Transverse colon (tissue), 4 donors: Measurements from ENCODE around the gene CRADD. TPM values are rescaled to one million over a fixed set of nuclear protein-coding genes. Genes with fewer than 3 reads are reported as not detected.

ENCODE experiments used
- DNase-seq: peaks from one replicate; pipeline ENCODE4 v3.0.0-alpha.2; 2019
- H3K27ac ChIP-seq, 4 donors: fragments of 200-600 bp; sonication (generic); 2 replicates each; pipeline ENCODE4 v1.5.1; 2016 to 2018; ENCODE audit warnings: inconsistent platforms in 4 of 4
- H3K27me3 ChIP-seq: fragments of 200-600 bp; sonication (generic); 2 replicates; pipeline ENCODE4 v1.5.1; 2017; ENCODE audit warnings: inconsistent platforms
- H3K36me3 ChIP-seq, 4 donors: fragments of 200-600 bp; sonication (generic); 2 replicates each; pipeline ENCODE4 v1.5.1; 2017 to 2019; ENCODE audit warnings: inconsistent platforms in 4 of 4
- H3K4me1 ChIP-seq, 4 donors: fragments of 200-600 bp; sonication (generic); 2 replicates each; pipeline ENCODE4 v1.5.1; 2017 to 2020; ENCODE audit warnings: inconsistent platforms in 4 of 4
- H3K4me3 ChIP-seq, 4 donors: fragments of 200-600 bp; sonication (generic); 1 replicate in 1 of 4; 2 replicates in 3 of 4; pipeline versions ENCODE4 v1.5.1 to v1.6.1; 2017 to 2019; ENCODE audit warnings: inconsistent platforms in 4 of 4
- H3K9me3 ChIP-seq, 2 donors: fragments of 200-600 bp; sonication (generic); 2 replicates each; pipeline ENCODE4 v1.5.1; 2017 to 2019; ENCODE audit warnings: inconsistent platforms in 2 of 2
- EP300 ChIP-seq: sonication (generic); formaldehyde crosslinking; IDR thresholded peaks from one replicate; pipeline ENCODE4 v1.6.1; 2017; ENCODE audit warnings: antibody characterized with exemption, low read depth
- POLR2A ChIP-seq: fragments of 450-650 bp; IDR thresholded peaks from one replicate; pipeline ENCODE4 v1.6.1; 2016; ENCODE audit warnings: antibody characterized with exemption, mild to moderate bottlenecking, moderate library complexity
- POLR2AphosphoS5 ChIP-seq, 3 donors: sonication (generic); formaldehyde crosslinking; IDR thresholded peaks; one replicate each; pipeline ENCODE4 v1.6.1; 2016; ENCODE audit warnings: antibody characterized with exemption in 3 of 3
- WGBS, 2 donors: methylation state at CpG; one replicate each; pipeline ENCODE4 v1.1.5; 2018; ENCODE audit warnings: low coverage in 1 of 2; 5-methylcytosine and 5-hydroxymethylcytosine counted together
- in situ Hi-C, 4 donors: fragments of 200-750 bp; cut with MboI; loops; one replicate each; pipeline versions ENCODE4 v1.15.0 to v1.15.1; 2017; ENCODE audit warnings: low sequenced_read_pairs in 3 of 4, low pct_ligation_motif_present in 1 of 4, low pct_unique_long_range_greater_than_20kb in 1 of 4
- intact Hi-C: fragments of 100-400 bp; cut with DNase I; formaldehyde crosslinking; loops from one replicate; pipeline ENCODE4 v1.15.1; 2023; ENCODE audit warnings: low total_unique reads
- total RNA-seq, 4 donors: library from RNA; depleted of rRNA; stranded (reverse); fragments of >200 nt; gene quantifications; one replicate each; pipeline ENCODE4 v1.1.0, GENCODE V29; 2016
- TF ChIP-seq, protein P1 (sequence below), 5 experiments: fragments of 200-600 bp in 3 of 5; fragments of 450-650 bp in 2 of 5; sonication (generic) in 3 of 5; IDR thresholded peaks; 1 replicate in 2 of 5; 2 replicates in 3 of 5; pipeline ENCODE4 v1.5.1; 2016 to 2017; ENCODE audit warnings: antibody characterized with exemption in 5 of 5, inconsistent platforms in 3 of 5, mild to moderate bottlenecking in 2 of 5, moderate library complexity in 1 of 5

CRADD gene
- total RNA-seq, 4 donors from 2014 or later: 45.6 to 59.3 (median 56.3) TPM

DNA sequence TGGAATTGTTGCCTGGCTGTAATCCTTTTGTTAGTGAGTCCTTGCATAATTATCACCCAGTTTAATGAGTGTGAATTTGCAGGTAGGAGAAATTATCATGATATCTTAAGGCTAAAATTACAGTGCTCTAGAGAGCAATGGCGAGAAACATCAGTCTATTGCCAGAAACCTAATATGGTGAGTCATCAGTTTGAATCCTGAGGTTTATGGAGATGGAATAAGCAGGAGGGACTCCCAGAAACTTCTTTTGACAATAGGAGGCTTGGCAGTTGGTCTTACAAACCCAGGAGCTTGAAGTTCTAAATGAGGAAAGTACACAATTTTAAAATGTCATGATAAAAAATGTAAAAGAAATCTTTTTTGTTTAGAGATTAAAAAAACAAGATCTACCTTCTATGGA, 31.5 kb upstream of the CRADD start:
- TF ChIP-seq POLR2A (no peak), EP300 (no peak), POLR2AphosphoS5 (IDR thresholded peaks at IDR 0.05) (no peak)
- TF ChIP-seq, protein P1, sequence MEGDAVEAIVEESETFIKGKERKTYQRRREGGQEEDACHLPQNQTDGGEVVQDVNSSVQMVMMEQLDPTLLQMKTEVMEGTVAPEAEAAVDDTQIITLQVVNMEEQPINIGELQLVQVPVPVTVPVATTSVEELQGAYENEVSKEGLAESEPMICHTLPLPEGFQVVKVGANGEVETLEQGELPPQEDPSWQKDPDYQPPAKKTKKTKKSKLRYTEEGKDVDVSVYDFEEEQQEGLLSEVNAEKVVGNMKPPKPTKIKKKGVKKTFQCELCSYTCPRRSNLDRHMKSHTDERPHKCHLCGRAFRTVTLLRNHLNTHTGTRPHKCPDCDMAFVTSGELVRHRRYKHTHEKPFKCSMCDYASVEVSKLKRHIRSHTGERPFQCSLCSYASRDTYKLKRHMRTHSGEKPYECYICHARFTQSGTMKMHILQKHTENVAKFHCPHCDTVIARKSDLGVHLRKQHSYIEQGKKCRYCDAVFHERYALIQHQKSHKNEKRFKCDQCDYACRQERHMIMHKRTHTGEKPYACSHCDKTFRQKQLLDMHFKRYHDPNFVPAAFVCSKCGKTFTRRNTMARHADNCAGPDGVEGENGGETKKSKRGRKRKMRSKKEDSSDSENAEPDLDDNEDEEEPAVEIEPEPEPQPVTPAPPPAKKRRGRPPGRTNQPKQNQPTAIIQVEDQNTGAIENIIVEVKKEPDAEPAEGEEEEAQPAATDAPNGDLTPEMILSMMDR (IDR thresholded peaks at IDR 0.05): no peak
- Histone ChIP-seq H3K27me3 (no peaks in the 10 kb centered on the region), H3K4me3 (no peak overlapping the region), H3K4me1 (no peaks in the 10 kb centered on the region), H3K36me3 (no peaks in the 10 kb centered on the region), H3K27ac (no peak overlapping the region), H3K9me3 (no peaks in the 10 kb centered on the region)
- intact Hi-C loops: no loop called here
- WGBS, 2 donors: 73 to 79% methylated on average over 1 of the region's 1 CpG
- no peak for DNase-seq
- in situ Hi-C loops: no loop called here

DNA sequence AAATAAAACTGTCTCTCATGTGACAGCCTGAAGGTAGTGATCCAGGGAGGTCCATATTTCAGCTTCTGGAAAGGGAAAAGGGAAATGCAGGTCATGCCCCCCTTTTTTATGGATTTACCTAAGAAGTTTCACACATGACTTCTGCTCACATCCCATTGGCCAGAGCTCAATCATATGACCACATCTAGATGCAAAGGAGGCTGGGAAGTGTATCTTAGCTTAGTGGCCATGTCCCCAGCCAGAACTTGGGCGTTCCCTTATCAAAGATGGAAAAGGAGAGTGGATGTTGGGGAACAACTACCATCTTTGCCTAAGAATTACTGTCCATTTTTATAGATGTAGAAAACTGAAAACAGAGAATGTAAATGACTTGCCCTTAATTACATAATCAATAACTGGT, 26.5 kb upstream of the CRADD start:
- Histone ChIP-seq H3K27ac (no peak overlapping the region), H3K27me3 (no peaks in the 10 kb centered on the region), H3K4me3 (no peak overlapping the region), H3K4me1 (no peaks in the 10 kb centered on the region), H3K36me3 (no peaks in the 10 kb centered on the region), H3K9me3 (no peaks in the 10 kb centered on the region)
- TF ChIP-seq EP300: no peak
- intact Hi-C loops (loop anchor here (5.0 kb wide), 1 partner anchor 1523 kb away; no protein-coding TSS in a partner anchor), in situ Hi-C loops (no loop called here)
- DNase-seq: no peak
- WGBS, 2 donors: 92 to 100% methylated on average over 1 of the region's 1 CpG

DNA sequence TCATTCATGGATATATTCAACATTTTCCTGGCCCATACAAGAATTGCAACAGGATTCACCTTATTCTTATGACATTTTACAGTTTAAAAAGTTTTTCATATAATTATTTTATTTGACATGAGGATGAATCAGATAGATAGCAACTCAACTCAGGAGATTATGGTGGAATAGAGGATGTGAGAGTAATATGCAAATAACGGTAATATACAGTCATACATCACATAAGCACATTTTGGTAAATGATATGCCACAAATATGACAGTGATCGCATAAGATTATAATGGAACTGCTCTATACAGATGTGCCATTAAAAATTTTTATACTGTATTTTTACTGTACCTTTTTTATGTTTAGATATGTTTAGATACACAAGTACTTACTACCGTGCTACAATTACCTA, 24.1 kb upstream of the CRADD start:
- Histone ChIP-seq H3K9me3 (no peaks in the 10 kb centered on the region), H3K27ac (no peak overlapping the region), H3K36me3 (no peaks in the 10 kb centered on the region), H3K4me1 (no peaks in the 10 kb centered on the region), H3K4me3 (no peak overlapping the region), H3K27me3 (no peaks in the 10 kb centered on the region)
- 82 to 92% methylated on average over 3 of the region's 3 CpGs for WGBS, 2 donors
- DNase-seq: no peak
- TF ChIP-seq POLR2AphosphoS5 (IDR thresholded peaks at IDR 0.05) (no peak), POLR2A (no peak), EP300 (no peak)
- TF ChIP-seq, protein P1 (IDR thresholded peaks at IDR 0.05): no peak
- in situ Hi-C loops (no loop called here), intact Hi-C loops (loop anchor here (5.0 kb wide), 1 partner anchor 1526 kb away; no protein-coding TSS in a partner anchor)

GRCh38 chr12:93653712-93654111, 23.5 kb upstream of the CRADD start:
- no peaks in the 10 kb centered on the region for H3K36me3 ChIP-seq
- intact Hi-C loops: loop anchor here (5.0 kb wide), 1 partner anchor 1526 kb away; no protein-coding TSS in a partner anchor
- TF ChIP-seq, protein P1 (IDR thresholded peaks at IDR 0.05): no peak
- TF ChIP-seq EP300 (no peak), POLR2AphosphoS5 (IDR thresholded peaks at IDR 0.05) (no peak), POLR2A (no peak)
- no peaks in the 10 kb centered on the region for H3K9me3 ChIP-seq
- WGBS, 2 donors: 72 to 90% methylated on average over 2 to 3 of the region's 3 CpGs
- no peak for DNase-seq
- no peak overlapping the region for H3K4me3 ChIP-seq
- in situ Hi-C loops: no loop called here
- H3K27ac ChIP-seq: no peak overlapping the region
- H3K4me1 ChIP-seq: no peaks in the 10 kb centered on the region
- H3K27me3 ChIP-seq: no peaks in the 10 kb centered on the region

DNA sequence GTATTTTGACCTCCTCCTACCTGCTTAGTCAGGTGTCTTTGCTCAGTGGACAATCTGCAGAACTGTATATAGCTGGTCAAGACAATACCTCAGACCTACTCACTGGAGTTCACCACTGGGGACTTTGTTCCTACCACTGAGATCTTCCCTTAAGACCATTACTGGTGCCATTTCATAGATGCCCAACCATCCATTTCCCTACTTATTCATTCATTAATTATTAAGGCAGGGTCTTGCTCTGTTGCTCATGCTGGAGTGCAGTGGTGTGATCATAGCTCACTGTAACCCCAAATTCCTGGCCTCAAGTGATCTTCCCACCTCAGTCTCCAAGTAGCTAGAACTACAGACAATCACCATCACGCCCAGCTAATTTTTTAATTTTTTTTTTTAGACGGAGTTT, 22.8 kb upstream of the CRADD start:
- TF ChIP-seq EP300: no peak
- TF ChIP-seq POLR2A: no peak
- TF ChIP-seq POLR2AphosphoS5 (IDR thresholded peaks at IDR 0.05): no peak
- TF ChIP-seq, protein P1 (IDR thresholded peaks at IDR 0.05): no peak
- WGBS, 2 donors: 94 to 100% methylated on average over 2 of the region's 2 CpGs
- in situ Hi-C loops: no loop called here

More for the DNA sequence above, 22.8 kb upstream of the CRADD start:
- Histone ChIP-seq H3K27ac (no peak overlapping the region), H3K9me3 (no peaks in the 10 kb centered on the region), H3K36me3 (no peaks in the 10 kb centered on the region), H3K27me3 (no peaks in the 10 kb centered on the region), H3K4me3 (no peak overlapping the region), H3K4me1 (no peaks in the 10 kb centered on the region)
- intact Hi-C loops: loop anchor here (5.0 kb wide), 1 partner anchor 1527 kb away; no protein-coding TSS in a partner anchor
- DNase-seq: no peak
